Fibroblast of lung (primary cell): ENCODE results near the gene FNBP1L. TPM values are rescaled to one million over a fixed set of nuclear protein-coding genes. Genes with fewer than 3 reads are reported as not detected.

Source experiments
- DNase-seq, 2 donors: peaks; one replicate each; pipeline versions ENCODE4 v3.0.0 to v3.0.0-alpha.2; 2010; ENCODE audit warnings: low read depth in 2 of 2
- H2AFZ ChIP-seq: 2 replicates; pipeline ENCODE4 v1.5.1; 2012; ENCODE audit warnings: low read length, control low read depth, inconsistent platforms
- H3K27ac ChIP-seq: 2 replicates; pipeline ENCODE4 v1.5.1; 2011; ENCODE audit warnings: low read length, control low read depth; ENCODE audit not compliant: insufficient read depth
- H3K27me3 ChIP-seq: 2 replicates; pipeline ENCODE4 v1.5.1; 2011; ENCODE audit warnings: mild to moderate bottlenecking, low read length; ENCODE audit not compliant: control insufficient read depth, insufficient read depth
- H3K36me3 ChIP-seq: 2 replicates; pipeline ENCODE4 v1.5.1; 2011; ENCODE audit warnings: low read length; ENCODE audit not compliant: control insufficient read depth, insufficient read depth
- H3K4me1 ChIP-seq: 2 replicates; pipeline ENCODE4 v1.5.1; 2011; ENCODE audit warnings: low read length; ENCODE audit not compliant: control insufficient read depth, insufficient read depth; ENCODE audit errors: extremely low read depth
- H3K4me2 ChIP-seq: 2 replicates; pipeline ENCODE4 v1.5.1; 2011; ENCODE audit warnings: low read length, control low read depth; ENCODE audit not compliant: insufficient read depth; ENCODE audit errors: extremely low read depth
- H3K4me3 ChIP-seq, 4 experiments: fragments of 200-600 bp in 1 of 4; sonication (generic) in 1 of 4; replicated peaks in 1 of 4; 2 replicates each; pipeline ENCODE4 v1.5.1; 2011 to 2016; ENCODE audit warnings: low read length in 4 of 4, low read depth in 3 of 4, mild to moderate bottlenecking in 3 of 4, control low read depth in 2 of 4, inconsistent platforms in 1 of 4, mixed read lengths in 1 of 4; ENCODE audit not compliant: insufficient read depth in 1 of 4; ENCODE audit errors: control extremely low read depth in 1 of 4
- H3K79me2 ChIP-seq: 2 replicates; pipeline ENCODE4 v1.5.1; 2012; ENCODE audit warnings: mild to moderate bottlenecking, low read length, inconsistent platforms; ENCODE audit not compliant: control insufficient read depth, insufficient read depth
- H3K9ac ChIP-seq: 2 replicates; pipeline ENCODE4 v1.5.1; 2011; ENCODE audit warnings: mild to moderate bottlenecking, low read length, control low read depth; ENCODE audit not compliant: insufficient read depth
- H3K9me3 ChIP-seq: 2 replicates; pipeline ENCODE4 v1.5.1; 2012; ENCODE audit warnings: low read depth, low read length; ENCODE audit not compliant: control insufficient read depth, insufficient read depth
- H4K20me1 ChIP-seq: 2 replicates; pipeline ENCODE4 v1.5.1; 2011; ENCODE audit warnings: low read length; ENCODE audit not compliant: control insufficient read depth, insufficient read depth; ENCODE audit errors: extremely low read depth
- EZH2 ChIP-seq: IDR thresholded peaks from 2 replicates; pipeline ENCODE4 v1.5.1; 2012; ENCODE audit warnings: low read length, control low read depth, mild to moderate bottlenecking; ENCODE audit errors: missing control alignments
- polyA minus RNA-seq: library from RNA; depleted of rRNA, polyadenylated mRNA; stranded (reverse); fragments of >200 nt; gene quantifications from 2 replicates; pipeline ENCODE4 v1.2.3, GENCODE V29; 2011; ENCODE audit warnings: low replicate concordance
- polyA plus RNA-seq, 2 donors: library from polyadenylated mRNA; depleted of rRNA in 1 of 2; stranded (reverse) in 1 of 2; unstranded in 1 of 2; fragments of >200 nt; gene quantifications; 2 replicates each; pipeline ENCODE4 v1.2.1, GENCODE V29; 2011 to 2012; ENCODE audit warnings: missing spikeins in 1 of 2
- total RNA-seq: library from RNA; depleted of rRNA; stranded (reverse); fragments of >200 nt; gene quantifications from 2 replicates; pipeline ENCODE4 v1.2.1, GENCODE V29; 2014
- TF ChIP-seq, protein P1 (sequence below), 2 donors: IDR thresholded peaks in 1 of 2; conservative IDR thresholded peaks in 1 of 2; 1 replicate in 1 of 2; 2 replicates in 1 of 2; pipeline ENCODE4 v1.5.1; 2011 to 2012; ENCODE audit warnings: low read length in 2 of 2, control low read depth in 1 of 2, inconsistent platforms in 1 of 2, low read depth in 1 of 2, mild to moderate bottlenecking in 1 of 2

Gene FNBP1L
- total RNA-seq (3.0 and 11.6 TPM in 2 replicates), polyA plus RNA-seq (4.1 and 8.7 TPM in 2 replicates), polyA minus RNA-seq (2.0 TPM in 1 of 2 replicates, not detected in the other)
- 2.8 and 5.5 TPM in 2 replicates for polyA plus RNA-seq (2012)

DNA sequence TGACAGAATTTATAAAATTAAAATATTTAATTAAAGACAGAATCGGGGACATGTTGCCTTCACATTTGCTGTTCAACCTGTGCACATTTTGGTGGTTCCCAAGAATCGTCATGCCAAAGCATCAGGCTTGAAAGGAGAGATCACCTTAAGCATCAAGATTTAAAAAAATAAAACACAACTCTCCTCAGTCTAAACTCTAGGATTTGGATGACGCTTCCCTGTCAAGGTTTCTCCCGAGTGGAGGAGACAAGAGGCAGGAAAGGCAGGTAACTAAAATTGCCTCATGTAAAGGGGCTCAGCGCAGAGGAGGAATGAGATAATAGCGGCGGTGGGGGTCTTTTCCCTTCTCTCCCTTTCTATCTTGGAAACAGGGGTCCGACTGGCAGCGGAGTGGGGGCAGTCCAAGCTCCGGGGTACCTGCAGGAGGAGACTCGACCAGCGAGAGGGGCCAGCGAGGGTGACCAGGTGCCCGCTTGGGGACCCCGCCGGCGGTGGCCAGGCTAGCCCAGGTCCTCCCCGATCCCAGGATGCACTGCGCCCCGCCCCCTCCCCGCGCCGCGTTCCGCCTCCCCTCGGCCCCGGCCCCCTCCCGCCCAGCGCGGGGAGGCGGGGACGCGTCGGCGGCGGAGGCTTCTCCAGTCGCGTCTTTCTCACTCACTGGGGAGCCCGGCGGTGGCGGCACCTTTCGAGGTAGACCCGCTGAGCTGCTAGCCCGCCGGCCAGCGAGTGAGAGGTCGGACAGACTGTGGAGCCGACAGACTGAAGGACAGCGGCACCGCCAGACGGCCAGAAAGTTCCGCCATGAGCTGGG is at the start of gene FNBP1L:
TSS of gene FNBP1L (plus strand) at position 638 of the 811 bp plus-strand sequence. CDS start at position 802, 164 bp downstream.
- TF ChIP-seq EZH2 = no peak
- TF ChIP-seq, protein P1, sequence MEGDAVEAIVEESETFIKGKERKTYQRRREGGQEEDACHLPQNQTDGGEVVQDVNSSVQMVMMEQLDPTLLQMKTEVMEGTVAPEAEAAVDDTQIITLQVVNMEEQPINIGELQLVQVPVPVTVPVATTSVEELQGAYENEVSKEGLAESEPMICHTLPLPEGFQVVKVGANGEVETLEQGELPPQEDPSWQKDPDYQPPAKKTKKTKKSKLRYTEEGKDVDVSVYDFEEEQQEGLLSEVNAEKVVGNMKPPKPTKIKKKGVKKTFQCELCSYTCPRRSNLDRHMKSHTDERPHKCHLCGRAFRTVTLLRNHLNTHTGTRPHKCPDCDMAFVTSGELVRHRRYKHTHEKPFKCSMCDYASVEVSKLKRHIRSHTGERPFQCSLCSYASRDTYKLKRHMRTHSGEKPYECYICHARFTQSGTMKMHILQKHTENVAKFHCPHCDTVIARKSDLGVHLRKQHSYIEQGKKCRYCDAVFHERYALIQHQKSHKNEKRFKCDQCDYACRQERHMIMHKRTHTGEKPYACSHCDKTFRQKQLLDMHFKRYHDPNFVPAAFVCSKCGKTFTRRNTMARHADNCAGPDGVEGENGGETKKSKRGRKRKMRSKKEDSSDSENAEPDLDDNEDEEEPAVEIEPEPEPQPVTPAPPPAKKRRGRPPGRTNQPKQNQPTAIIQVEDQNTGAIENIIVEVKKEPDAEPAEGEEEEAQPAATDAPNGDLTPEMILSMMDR (conservative IDR thresholded peaks at IDR 0.05 in 1 of 2, IDR thresholded peaks at IDR 0.05 in 1 of 2; ENCODE audit: low read depth in 1 of 2, low read length in 2 of 2) = no peak

DNA sequence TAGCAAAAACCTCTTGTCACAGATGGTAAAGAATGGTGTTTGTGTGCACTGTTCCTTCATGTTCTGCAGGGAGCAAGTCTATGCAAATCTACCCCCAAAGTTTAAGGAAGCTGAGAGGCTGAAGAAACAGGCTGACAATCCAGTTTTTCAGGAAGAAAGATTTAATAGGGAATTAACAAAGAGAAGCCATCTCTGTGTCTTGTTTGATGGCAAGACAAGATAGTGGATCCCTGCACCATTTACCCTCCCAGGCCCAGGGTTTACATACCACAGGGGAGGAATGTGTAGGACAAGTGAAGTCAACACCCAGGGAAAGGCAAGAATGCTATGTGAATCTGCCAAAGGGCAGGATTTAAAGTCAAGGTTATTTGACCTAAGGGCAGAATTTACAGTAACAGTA is 48.1 kb upstream of the FNBP1L start:
- Histone ChIP-seq H2AFZ (no peak overlapping the region), H3K27ac (no peak overlapping the region), H3K79me2 (no peaks in the 10 kb centered on the region), H3K9me3 (no peaks in the 10 kb centered on the region), H3K4me3 (no peak overlapping the region), H3K36me3 (no peaks in the 10 kb centered on the region), H3K27me3 (no peaks in the 10 kb centered on the region), H3K4me2 (no peak overlapping the region), H3K4me1 (no peaks in the 10 kb centered on the region), H4K20me1 (no peaks in the 10 kb centered on the region), H3K9ac (no peak overlapping the region)
- TF ChIP-seq, protein P1 (conservative IDR thresholded peaks at IDR 0.05 in 1 of 2, IDR thresholded peaks at IDR 0.05 in 1 of 2; ENCODE audit: low read depth in 1 of 2, low read length in 2 of 2) = no peak
- no peak for TF ChIP-seq EZH2
- DNase-seq = no peak

More for the DNA sequence above, at the start of gene FNBP1L:
- peak within 1 kb of the TSS; percentile 49 for H3K9ac ChIP-seq
- H2AFZ ChIP-seq = peak within 1 kb of the TSS; percentile 56
- H3K79me2 ChIP-seq = no peaks in the 10 kb centered on the region
- peak within 1 kb of the TSS; percentile 90 for H3K4me2 ChIP-seq
- no peak within 1 kb of the TSS for H3K27ac ChIP-seq
- peak within 1 kb of the TSS; percentile 70 to 89 (median 77) for H3K4me3 ChIP-seq
- peaks cover 10% of the 10 kb centered on the region for H3K27me3 ChIP-seq
- peak; percentile 59 to 75 for DNase-seq
- H3K36me3 ChIP-seq = no peaks in the 10 kb centered on the region
- H3K9me3 ChIP-seq = no peaks in the 10 kb centered on the region
- peaks cover 3% of the 10 kb centered on the region for H3K4me1 ChIP-seq
- H4K20me1 ChIP-seq = no peaks in the 10 kb centered on the region

DNA sequence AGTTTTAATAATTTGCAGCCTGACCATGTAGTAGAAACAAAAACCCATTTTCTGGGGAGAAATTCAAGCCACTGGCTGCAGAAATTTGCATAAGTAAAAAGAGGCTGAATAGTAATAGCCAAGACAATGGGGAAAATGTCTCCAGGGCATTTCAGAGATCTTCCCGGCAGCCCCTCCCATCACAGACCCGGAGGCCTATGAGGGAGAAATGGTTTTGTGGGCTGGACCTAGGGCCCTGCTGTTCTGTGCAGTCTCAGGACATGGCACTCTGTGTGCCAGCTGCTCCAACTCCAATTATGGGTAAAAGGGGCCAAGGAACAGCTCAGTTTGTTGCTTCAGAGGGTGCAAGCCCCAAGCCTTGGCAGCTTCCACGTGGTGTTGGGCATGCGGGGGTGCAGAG is 39.7 kb upstream of the FNBP1L start:
- no peak overlapping the region for H2AFZ ChIP-seq
- no peak overlapping the region for H3K9ac ChIP-seq
- no peaks in the 10 kb centered on the region for H3K27me3 ChIP-seq
- H3K9me3 ChIP-seq = no peaks in the 10 kb centered on the region
- no peaks in the 10 kb centered on the region for H4K20me1 ChIP-seq
- no peaks in the 10 kb centered on the region for H3K4me1 ChIP-seq
- H3K79me2 ChIP-seq = no peaks in the 10 kb centered on the region
- TF ChIP-seq, protein P1 (conservative IDR thresholded peaks at IDR 0.05 in 1 of 2, IDR thresholded peaks at IDR 0.05 in 1 of 2; ENCODE audit: low read depth in 1 of 2, low read length in 2 of 2) = no peak
- TF ChIP-seq EZH2 = no peak
- no peak overlapping the region for H3K4me3 ChIP-seq
- no peaks in the 10 kb centered on the region for H3K36me3 ChIP-seq
- H3K27ac ChIP-seq = no peak overlapping the region
- no peak overlapping the region for H3K4me2 ChIP-seq
- no peak for DNase-seq
